ENCODE results near the gene RELL1.

RELL1 gene

DNA sequence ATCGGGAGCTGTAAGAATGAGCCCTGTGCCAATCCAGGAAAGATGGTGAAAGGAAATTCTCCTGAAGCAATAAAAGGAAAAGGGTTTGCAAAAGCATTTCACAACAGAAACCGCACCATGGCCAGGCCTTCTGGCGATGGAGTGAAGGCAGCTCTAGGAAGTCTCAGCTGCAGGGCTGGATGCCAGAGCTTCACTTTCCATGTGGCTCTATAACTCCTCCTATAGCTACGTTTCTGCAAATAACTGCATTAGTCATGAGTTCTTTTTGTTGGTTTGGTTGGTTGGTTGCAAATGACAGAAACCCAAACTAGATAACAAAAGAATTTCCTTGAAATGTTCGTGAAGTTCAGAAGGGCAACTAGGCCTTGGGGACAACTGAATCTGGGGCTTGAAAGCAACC, 84.6 kb downstream of the RELL1 start:
- peak; percentile 63 for DNase-seq (ENCODE audit: low read depth, low spot score)

DNA sequence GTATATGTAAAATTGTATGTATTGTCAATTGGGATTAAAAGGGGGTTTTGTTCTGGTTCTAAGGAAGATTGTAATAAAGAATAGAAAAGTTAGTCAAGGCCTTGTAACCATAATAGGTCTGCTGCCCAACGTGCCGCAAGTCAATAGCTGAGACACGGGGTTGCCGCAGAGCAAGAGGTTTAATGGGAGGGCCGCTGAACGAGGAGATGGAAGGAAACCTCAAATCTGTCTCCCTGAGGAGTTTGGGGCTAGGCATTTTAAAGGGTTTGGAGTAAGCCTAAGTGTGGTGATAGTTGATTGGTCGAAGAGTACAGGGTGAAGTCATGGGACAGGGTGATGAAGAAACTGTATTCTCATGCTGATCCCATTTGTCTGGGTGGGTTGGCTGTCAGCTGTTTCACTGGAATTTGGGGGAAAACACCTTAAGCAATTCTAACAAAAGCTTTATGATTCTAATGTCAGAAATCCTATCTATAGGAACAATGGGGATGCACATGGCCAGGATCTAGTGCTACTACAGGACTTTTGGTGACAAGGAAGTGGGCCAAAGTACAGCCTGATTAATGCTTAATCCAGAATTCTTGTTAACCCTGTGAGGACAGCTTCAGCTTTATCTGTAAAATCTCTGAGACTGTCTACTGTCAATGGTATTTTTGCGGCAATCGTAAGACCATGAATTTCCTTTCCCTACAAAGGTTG, 86.9 kb downstream of the RELL1 start:
- DNase-seq (ENCODE audit: low read depth, low spot score), result no peak

- no peak for DNase-seq (ENCODE audit: low read depth, low spot score)
These were observed 89.1 kb downstream of the RELL1 start for GRCh38 chr4:37597034-37597433.

DNA sequence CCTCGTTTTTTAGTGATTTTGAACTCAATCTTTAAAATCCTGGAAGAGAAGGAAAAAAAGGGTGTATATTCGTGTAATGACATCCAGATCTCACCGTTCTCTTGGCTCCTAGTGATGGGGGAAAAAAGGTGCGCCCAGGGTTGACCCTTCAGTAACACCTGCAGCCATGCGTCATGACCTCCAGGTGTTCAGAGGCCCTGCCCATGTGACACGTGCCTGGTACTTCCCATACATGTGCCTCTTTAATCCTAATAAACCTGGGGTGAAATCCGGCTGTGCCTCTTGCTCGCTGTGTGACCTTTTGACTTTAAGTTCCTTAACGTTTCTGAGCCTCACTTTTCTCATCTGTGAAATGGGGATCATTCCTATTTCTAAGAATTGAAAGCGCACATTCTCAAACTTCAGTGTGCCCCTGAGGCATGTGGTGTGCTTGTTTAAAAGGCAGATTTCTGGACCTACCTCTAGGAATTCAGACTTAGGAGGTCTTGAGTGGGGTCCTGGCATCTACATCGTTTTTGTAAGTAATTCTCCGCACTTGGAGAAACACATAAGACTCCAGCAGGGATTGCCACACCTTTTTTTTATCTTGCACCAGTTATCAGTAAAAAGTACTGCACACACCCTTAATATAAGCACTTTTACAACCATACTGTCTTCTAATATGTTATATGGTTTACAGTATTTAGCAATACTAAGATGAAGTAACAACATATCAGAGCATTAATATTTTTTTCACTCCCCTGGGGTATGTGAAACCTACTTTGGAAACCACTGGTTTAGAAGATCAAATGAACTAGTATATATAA, 90.1 kb downstream of the RELL1 start:
- no peak for DNase-seq (ENCODE audit: low read depth, low spot score)

GRCh38 chr4:37594099-37594498, 92.1 kb downstream of the RELL1 start:
- no peak for DNase-seq (ENCODE audit: low read depth, low spot score)

- no peak for DNase-seq (ENCODE audit: low read depth, low spot score)
These were observed 94.8 kb downstream of the RELL1 start for GRCh38 chr4:37591349-37591748.

DNA sequence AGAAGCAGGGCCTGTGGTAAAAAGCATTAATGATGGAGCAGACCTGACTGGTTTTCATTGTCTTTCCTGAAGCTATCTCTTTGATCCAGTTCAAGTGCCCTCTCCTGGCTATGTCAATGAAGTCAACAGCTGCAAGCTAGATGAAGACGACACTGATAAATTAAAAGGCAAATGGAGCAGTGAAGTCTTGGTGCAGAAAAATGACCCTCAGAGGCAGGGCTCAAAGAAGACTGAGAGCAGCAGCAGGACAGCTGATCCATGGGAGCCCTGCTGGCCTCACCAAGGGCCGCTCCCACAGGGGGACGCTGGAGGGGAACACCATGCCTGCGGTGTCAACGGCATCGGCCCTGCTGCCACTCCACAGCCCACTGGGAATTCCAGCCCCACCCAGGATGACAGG, 96.2 kb downstream of the RELL1 start:
- DNase-seq (ENCODE audit: low read depth, low spot score), result no peak

GRCh38 chr4:37588150-37588549, 98.0 kb downstream of the RELL1 start:
- DNase-seq (ENCODE audit: low read depth, low spot score), result no peak

GRCh38 chr4:37586194-37586593, 100.0 kb downstream of the RELL1 start:
- DNase-seq (ENCODE audit: low read depth, low spot score), result no peak

DNA sequence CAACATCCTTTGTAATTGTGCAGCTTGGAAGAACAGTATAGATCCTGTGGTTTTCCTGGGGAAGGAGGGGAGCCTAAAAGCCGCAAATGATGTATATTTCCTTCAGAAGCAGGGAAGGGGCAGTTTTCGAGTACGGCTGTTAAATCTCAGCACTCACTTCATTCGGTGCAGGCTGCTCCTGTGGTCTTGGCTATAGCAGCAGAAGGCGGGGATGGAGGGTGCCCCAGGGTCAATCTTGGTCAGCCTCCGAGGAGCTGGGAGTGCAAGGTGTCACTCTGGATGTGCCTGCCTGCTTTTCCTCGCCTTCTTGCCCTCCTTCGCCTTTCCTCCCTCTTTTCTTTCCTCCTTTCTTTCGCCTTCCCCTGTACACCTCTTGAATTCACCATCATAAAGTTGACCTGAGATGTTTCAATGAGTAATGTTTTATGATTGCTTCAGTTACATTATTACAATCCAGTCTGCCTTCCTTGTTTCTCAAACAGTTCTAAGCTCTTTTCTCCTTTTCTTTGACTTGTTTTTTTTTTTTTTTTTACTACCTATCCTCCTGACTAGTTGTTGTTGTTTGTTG, 101.6 kb downstream of the RELL1 start:
- DNase-seq (ENCODE audit: low read depth, low spot score), result no peak

DNA sequence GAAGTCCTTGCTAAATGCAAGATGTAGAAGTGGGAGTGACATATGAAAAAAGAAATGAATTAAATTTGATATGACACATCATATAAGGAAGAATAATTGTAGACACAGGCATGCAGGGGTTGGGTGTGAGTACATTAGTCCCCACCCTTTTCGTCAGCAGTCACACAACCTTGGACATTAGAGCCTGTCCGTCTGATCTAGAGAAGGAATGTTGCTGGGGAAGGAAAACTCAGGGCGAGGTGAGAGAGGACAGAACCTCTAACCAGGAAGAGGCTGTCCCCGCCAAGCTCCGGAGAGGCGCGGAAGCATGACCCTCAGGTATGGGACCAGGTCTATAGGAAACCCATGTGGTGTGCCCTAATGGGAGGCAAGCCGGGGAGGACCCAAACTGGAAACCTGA, 102.1 kb downstream of the RELL1 start:
- no peak for DNase-seq (ENCODE audit: low read depth, low spot score)

DNA sequence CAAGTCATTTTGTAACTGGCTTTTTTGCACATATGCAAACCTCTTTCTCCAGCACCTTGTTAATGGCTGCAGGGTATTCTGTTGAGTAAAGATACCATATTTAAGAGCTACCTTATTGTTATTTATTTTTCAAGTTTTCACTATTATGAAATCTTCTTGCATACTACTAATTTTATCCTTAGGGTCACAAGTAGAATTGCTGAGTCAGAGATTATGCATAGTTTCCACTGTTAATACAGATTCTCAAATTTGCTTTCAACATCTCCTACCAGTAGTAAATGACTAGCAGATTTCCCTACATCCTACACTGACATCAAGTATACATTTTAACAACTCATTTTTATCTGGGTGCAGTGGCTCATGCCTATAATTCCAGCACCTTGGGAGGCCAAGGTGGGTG, 112.6 kb downstream of the RELL1 start:
- no peak for DNase-seq (ENCODE audit: low read depth, low spot score)

GRCh38 chr4:37568489-37568888, 117.7 kb downstream of the RELL1 start:
- DNase-seq (ENCODE audit: low read depth, low spot score), result no peak

GRCh38 chr4:37567836-37568235, 118.3 kb downstream of the RELL1 start:
- no peak for DNase-seq (ENCODE audit: low read depth, low spot score)

GRCh38 chr4:37562592-37562991, 123.6 kb downstream of the RELL1 start:
- DNase-seq (ENCODE audit: low read depth, low spot score), result no peak

DNA sequence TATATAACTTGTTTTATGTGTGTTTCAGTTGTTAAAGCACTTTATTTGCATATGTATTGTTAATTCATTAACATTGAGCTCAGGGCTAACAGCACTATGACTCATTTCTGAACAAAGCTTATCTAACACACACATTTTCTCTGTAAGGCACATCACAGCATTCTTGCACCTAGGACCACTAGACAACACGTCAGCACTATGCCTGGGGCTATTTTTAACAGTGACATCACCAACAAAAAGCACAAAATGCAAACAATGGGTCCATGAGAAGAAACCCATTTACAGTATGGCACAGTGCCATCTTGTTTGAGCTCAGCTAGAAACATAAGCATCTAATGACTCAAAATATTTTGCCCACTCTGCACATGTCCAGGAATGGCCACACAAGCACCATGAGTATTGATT, 124.4 kb downstream of the RELL1 start:
- peak; percentile 53 for DNase-seq (ENCODE audit: low read depth, low spot score)

DNA sequence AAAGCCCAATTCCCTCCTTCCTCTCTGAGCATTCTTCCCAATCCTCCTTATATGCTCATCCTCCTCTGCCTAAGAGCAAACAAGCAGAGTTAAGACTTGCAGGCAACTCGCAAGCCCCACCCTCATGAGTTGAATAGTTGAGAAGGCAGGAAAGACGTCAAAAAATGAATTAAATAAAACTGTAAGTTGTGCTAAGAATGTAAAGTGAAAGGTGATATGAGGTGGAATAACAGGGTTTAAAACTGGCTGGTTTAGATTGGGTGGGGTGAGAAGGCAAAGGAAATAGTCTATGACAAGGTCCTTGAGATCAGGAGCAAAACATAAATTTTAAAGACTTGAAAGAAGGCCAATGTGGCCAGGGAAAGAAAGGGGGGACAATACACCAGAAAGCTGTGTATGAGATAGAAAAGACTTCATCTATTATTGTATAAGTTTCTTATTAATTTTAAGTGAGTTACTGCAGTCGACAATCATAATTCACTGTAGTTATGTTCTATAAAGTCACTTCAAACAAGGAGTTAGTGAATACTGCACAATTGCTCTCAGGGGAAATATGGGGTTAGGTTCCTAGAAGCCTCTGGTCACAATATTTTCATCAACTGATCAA, 124.9 kb downstream of the RELL1 start:
- no peak for DNase-seq (ENCODE audit: low read depth, low spot score)

Measured in astrocyte of the hippocampus (primary cell).